Suprapubic skin (tissue), 4 donors: Measurements from ENCODE around the gene HNF1B. TPM values are rescaled to one million over a fixed set of nuclear protein-coding genes. Genes with fewer than 3 reads are reported as not detected.

Experiments
- DNase-seq, 2 donors: peaks; one replicate each; pipeline ENCODE4 v3.0.0-alpha.2; 2019; ENCODE audit warnings: low spot score in 2 of 2
- H3K27ac ChIP-seq: fragments of 200-600 bp; sonication (generic); one replicate; pipeline ENCODE4 v1.5.1; 2019
- H3K27me3 ChIP-seq: fragments of 200-600 bp; sonication (generic); one replicate; pipeline ENCODE4 v1.5.1; 2019
- H3K36me3 ChIP-seq: fragments of 200-600 bp; sonication (generic); one replicate; pipeline ENCODE4 v1.5.1; 2019
- H3K4me1 ChIP-seq: fragments of 200-600 bp; sonication (generic); one replicate; pipeline ENCODE4 v1.5.1; 2019
- H3K4me3 ChIP-seq: fragments of 200-600 bp; sonication (generic); one replicate; pipeline ENCODE4 v1.5.1; 2019; ENCODE audit warnings: mild to moderate bottlenecking
- H3K9me3 ChIP-seq: fragments of 200-600 bp; sonication (generic); one replicate; pipeline ENCODE4 v1.5.1; 2019
- CTCF ChIP-seq, 2 donors: fragments of 200-600 bp in 1 of 2; fragments of 450-650 bp in 1 of 2; sonication (generic) in 1 of 2; IDR thresholded peaks; one replicate each; pipeline ENCODE4 v1.5.1; 2016 to 2019; ENCODE audit warnings: antibody characterized with exemption in 2 of 2, mild to moderate bottlenecking in 1 of 2, moderate library complexity in 1 of 2
- EP300 ChIP-seq: sonication (generic); formaldehyde crosslinking; IDR thresholded peaks from one replicate; pipeline ENCODE4 v1.6.1; 2017; ENCODE audit warnings: antibody characterized with exemption
- POLR2A ChIP-seq, 2 donors: fragments of 450-650 bp; IDR thresholded peaks; one replicate each; pipeline ENCODE4 v1.6.1; 2017; ENCODE audit warnings: antibody characterized with exemption in 2 of 2, mild to moderate bottlenecking in 2 of 2, moderate library complexity in 2 of 2
- POLR2AphosphoS5 ChIP-seq, 3 donors: sonication (generic); formaldehyde crosslinking; IDR thresholded peaks; one replicate each; pipeline ENCODE4 v1.6.1; 2017; ENCODE audit warnings: antibody characterized with exemption in 3 of 3
- WGBS: methylation state at CpG from one replicate; pipeline ENCODE4 v1.1.5; 2018; 5-methylcytosine and 5-hydroxymethylcytosine counted together
- total RNA-seq, 4 donors: library from RNA; depleted of rRNA; stranded (reverse); fragments of >200 nt; gene quantifications; one replicate each; pipeline ENCODE4 v1.1.0, GENCODE V29; 2016

Gene HNF1B
- total RNA-seq, 4 donors from 2014 or later, result not detected

- Histone ChIP-seq H3K27ac (no peak overlapping the region), H3K36me3 (no peaks in the 10 kb centered on the region), H3K4me3 (no peak overlapping the region), H3K9me3 (no peaks in the 10 kb centered on the region), H3K4me1 (no peaks in the 10 kb centered on the region), H3K27me3 (peaks cover 5% of the 10 kb centered on the region)
- TF ChIP-seq POLR2A (IDR thresholded peaks at IDR 0.05), result no peak
- TF ChIP-seq POLR2AphosphoS5 (IDR thresholded peaks at IDR 0.05), result no peak
- no peak for TF ChIP-seq EP300
- no peak for TF ChIP-seq CTCF (IDR thresholded peaks at IDR 0.05)
- DNase-seq, result no peak
- 82% methylated on average over 2 of the region's 2 CpGs for WGBS
These were observed 36.6 kb upstream of the HNF1B start for GRCh38 chr17:37781451-37781850.

- H3K27ac ChIP-seq, result no peak overlapping the region
- H3K4me3 ChIP-seq, result no peak overlapping the region
- DNase-seq, result no peak
- peaks cover 5% of the 10 kb centered on the region for H3K27me3 ChIP-seq
- H3K36me3 ChIP-seq, result no peaks in the 10 kb centered on the region
- no peaks in the 10 kb centered on the region for H3K9me3 ChIP-seq
- no peaks in the 10 kb centered on the region for H3K4me1 ChIP-seq
- WGBS, result 73% methylated on average over 4 of the region's 4 CpGs
- TF ChIP-seq POLR2A (IDR thresholded peaks at IDR 0.05) (no peak), POLR2AphosphoS5 (IDR thresholded peaks at IDR 0.05) (no peak), CTCF (IDR thresholded peaks at IDR 0.05) (no peak), EP300 (no peak)
These were observed 34.7 kb upstream of the HNF1B start for GRCh38 chr17:37779554-37779953.

- H3K36me3 ChIP-seq, result no peaks in the 10 kb centered on the region
- no peaks in the 10 kb centered on the region for H3K4me1 ChIP-seq
- WGBS, result 59% methylated on average over 5 of the region's 5 CpGs
- no peak overlapping the region for H3K4me3 ChIP-seq
- H3K27me3 ChIP-seq, result peaks cover 7% of the 10 kb centered on the region
- no peak overlapping the region for H3K27ac ChIP-seq
- no peak for DNase-seq
- H3K9me3 ChIP-seq, result no peaks in the 10 kb centered on the region
- TF ChIP-seq CTCF (IDR thresholded peaks at IDR 0.05) (no peak), EP300 (no peak), POLR2AphosphoS5 (IDR thresholded peaks at IDR 0.05) (no peak), POLR2A (IDR thresholded peaks at IDR 0.05) (no peak)
These were observed 29.6 kb upstream of the HNF1B start for GRCh38 chr17:37774504-37774903.

GRCh38 chr17:37772982-37773381, 28.1 kb upstream of the HNF1B start:
- H3K27ac ChIP-seq, result no peak overlapping the region
- H3K9me3 ChIP-seq, result no peaks in the 10 kb centered on the region
- peaks cover 2% of the 10 kb centered on the region for H3K27me3 ChIP-seq
- no peak for DNase-seq
- no peaks in the 10 kb centered on the region for H3K36me3 ChIP-seq
- no peaks in the 10 kb centered on the region for H3K4me1 ChIP-seq
- 68% methylated on average over 2 of the region's 2 CpGs for WGBS
- no peak for TF ChIP-seq POLR2AphosphoS5 (IDR thresholded peaks at IDR 0.05)
- TF ChIP-seq EP300, result no peak
- no peak for TF ChIP-seq POLR2A (IDR thresholded peaks at IDR 0.05)
- TF ChIP-seq CTCF (IDR thresholded peaks at IDR 0.05), result no peak
- no peak overlapping the region for H3K4me3 ChIP-seq

GRCh38 chr17:37770631-37771518, 26.0 kb upstream of the HNF1B start:
- no peaks in the 10 kb centered on the region for H3K4me1 ChIP-seq
- H3K27me3 ChIP-seq, result peaks cover 20% of the 10 kb centered on the region
- no peak for DNase-seq
- no peak for TF ChIP-seq POLR2AphosphoS5 (IDR thresholded peaks at IDR 0.05)
- no peak for TF ChIP-seq EP300
- peak; percentile 23 to 60 for TF ChIP-seq CTCF (IDR thresholded peaks at IDR 0.05)
- H3K9me3 ChIP-seq, result no peaks in the 10 kb centered on the region
- WGBS, result 49% methylated on average over 17 of the region's 17 CpGs
- no peak overlapping the region for H3K27ac ChIP-seq
- H3K4me3 ChIP-seq, result no peak overlapping the region
- no peaks in the 10 kb centered on the region for H3K36me3 ChIP-seq
